ENCODE results near the gene TOR3A. TPM values are rescaled to one million over a fixed set of nuclear protein-coding genes. Genes with fewer than 3 reads are reported as not detected.

TOR3A gene
- total and polyA plus RNA-seq, 10 of the 15 experiments (the other 5 are each of a cell fraction or from before 2014, with no cell fraction given): 8.6 to 87.9 (median 46.3) TPM

- no peak overlapping the region for H3K9ac ChIP-seq (ENCODE audit: control insufficient read depth, insufficient read depth, low read length)
- POLR2A ChIA-PET: no interaction called here
- RAD21 ChIA-PET (ENCODE audit: unreplicated experiment): no interaction called here
- BruUV-seq (replicated peaks): no TSS peak
- no peaks in the 10 kb centered on the region for H3K79me2 ChIP-seq (ENCODE audit: control insufficient read depth, insufficient read depth, low read length)
- H3K4me2 ChIP-seq (ENCODE audit: control insufficient read depth, insufficient read depth): no peak overlapping the region
- TF ChIP-seq RAD21 (IDR thresholded peaks at IDR 0.05; ENCODE audit: insufficient read depth, low read depth, low read length): no peak
- TF ChIP-seq MEF2B (IDR thresholded peaks at IDR 0.05; ENCODE audit: partially characterized antibody, poor library complexity, severe bottlenecking): no peak
- no peak for TF ChIP-seq TCF12 (IDR thresholded peaks at IDR 0.05; ENCODE audit: low read depth, low read length)
- TF ChIP-seq CBX3 (IDR thresholded peaks at IDR 0.05; ENCODE audit: borderline replicate concordance, low read depth): no peak
- TF ChIP-seq BCL3 (IDR thresholded peaks at IDR 0.05; ENCODE audit: borderline replicate concordance, insufficient read depth, low read depth, low read length, poor library complexity, severe bottlenecking): no peak
- no peak for TF ChIP-seq SMARCA5 (IDR thresholded peaks at IDR 0.05)
- TF ChIP-seq IKZF2 (IDR thresholded peaks at IDR 0.05): no peak
- TF ChIP-seq SMAD5 (IDR thresholded peaks at IDR 0.05; ENCODE audit: low read depth): no peak
- TF ChIP-seq NFXL1 (IDR thresholded peaks at IDR 0.05; ENCODE audit: borderline replicate concordance): no peak
- no peak overlapping the region for H3K27ac ChIP-seq (ENCODE audit: control insufficient read depth, insufficient read depth)
- in situ Hi-C loops (cut with MboI): no loop called here
- H3K9me3 ChIP-seq (replicated peaks; ENCODE audit: control insufficient read depth, insufficient read depth, low read length): no peaks in the 10 kb centered on the region; the same call in 2 of the 3 replicates
- H3K36me3 ChIP-seq (ENCODE audit: control insufficient read depth in 2 of 2, insufficient read depth in 2 of 2, low read length in 1 of 2): no peaks in the 10 kb centered on the region; a peak in 1 of 4 replicates
- 95% methylated on average over 14 of the region's 14 CpGs for WGBS (ENCODE audit: insufficient coverage, insufficient replicate concordance, low lambda C conversion rate, missing lambda C conversion rate)
- FAIRE-seq (no peak), ATAC-seq (no peak), DNase-seq (ENCODE audit: low read depth, low spot score) (no peak)
- intact Hi-C loops (cut with micrococcal nuclease; ENCODE audit: unreplicated experiment): no loop called here
- no peak overlapping the region for H2AFZ ChIP-seq (ENCODE audit: control insufficient read depth, low read depth, low read length)
- no peaks in the 10 kb centered on the region for H3K27me3 ChIP-seq (replicated peaks in 1 of 2; ENCODE audit: control insufficient read depth in 2 of 2, insufficient read depth in 2 of 2, low read length in 1 of 2)
- H3K4me3 ChIP-seq: no peak overlapping the region
- CTCF ChIA-PET: interaction anchor here (0.8 kb wide), 1 partner anchor 32 kb away, joined by 4 read pairs; no protein-coding TSS in a partner anchor
- H4K20me1 ChIP-seq (ENCODE audit: control insufficient read depth, insufficient read depth): no peaks in the 10 kb centered on the region
- peaks cover 3% of the 10 kb centered on the region; the same call in 1 of the 2 replicates for H3K4me1 ChIP-seq (ENCODE audit: control insufficient read depth, insufficient read depth, low read length)
- SMC1A ChIA-PET (ENCODE audit: uncharacterized antibody, unreplicated experiment): interaction anchor here (1.0 to 1.6 kb wide), 3 partner anchors 9 to 16 kb away, joined by 3 to 8 read pairs (median 3); no protein-coding TSS in a partner anchor
These were observed 34.8 kb upstream of the TOR3A start for GRCh38 chr1:179046808-179047635.
